ENCODE results near the gene ACP7.

The ACP7 gene

GRCh38 chr19:39077323-39077722 is 6.8 kb upstream of the ACP7 start:
- no peak overlapping the region for H3K4me3 ChIP-seq (ENCODE audit: low read length)
- no peak for DNase-seq (ENCODE audit: low read depth)
- TF ChIP-seq CTCF (conservative IDR thresholded peaks at IDR 0.05; ENCODE audit: low read length), result no peak

GRCh38 chr19:39078436-39079200 is 5.5 kb upstream of the ACP7 start:
- H3K4me3 ChIP-seq (ENCODE audit: low read length), result no peak overlapping the region
- DNase-seq (ENCODE audit: low read depth), result peak; percentile 98
- no peak for TF ChIP-seq CTCF (conservative IDR thresholded peaks at IDR 0.05; ENCODE audit: low read length)

- H3K4me3 ChIP-seq (ENCODE audit: low read length), result no peak overlapping the region
- DNase-seq (ENCODE audit: low read depth), result no peak
- no peak for TF ChIP-seq CTCF (conservative IDR thresholded peaks at IDR 0.05; ENCODE audit: low read length)
Measured at GRCh38 chr19:39080431-39080830, 3.7 kb upstream of the ACP7 start.

GRCh38 chr19:39082167-39082566 is 2.0 kb upstream of the ACP7 start:
- DNase-seq (ENCODE audit: low read depth), result no peak
- no peak for TF ChIP-seq CTCF (conservative IDR thresholded peaks at IDR 0.05; ENCODE audit: low read length)
- H3K4me3 ChIP-seq (ENCODE audit: low read length), result no peak overlapping the region

- TF ChIP-seq CTCF (conservative IDR thresholded peaks at IDR 0.05; ENCODE audit: low read length), result no peak
- H3K4me3 ChIP-seq (ENCODE audit: low read length), result no peak overlapping the region
- no peak for DNase-seq (ENCODE audit: low read depth)
Measured at GRCh38 chr19:39082745-39083598, 1.2 kb upstream of the ACP7 start.

- peak overlapping the region; percentile 37 for H3K4me3 ChIP-seq (ENCODE audit: low read length)
- no peak for TF ChIP-seq CTCF (conservative IDR thresholded peaks at IDR 0.05; ENCODE audit: low read length)
Measured at GRCh38 chr19:39083599-39083982, 577 bp upstream of the ACP7 start.

GRCh38 chr19:39084732-39085080 is 538 bp downstream of the ACP7 start:
- no peak for TF ChIP-seq CTCF (conservative IDR thresholded peaks at IDR 0.05; ENCODE audit: low read length)
- DNase-seq (ENCODE audit: low read depth), result no peak
- peak overlapping the region; percentile 37 for H3K4me3 ChIP-seq (ENCODE audit: low read length)

More at GRCh38 chr19:39083599-39083982, 577 bp upstream of the ACP7 start:
- no peak for DNase-seq (ENCODE audit: low read depth)
